Type B pancreatic cell (in vitro differentiated cells): Measurements from ENCODE around the gene FMN1. TPM values are rescaled to one million over a fixed set of nuclear protein-coding genes. Genes with fewer than 3 reads are reported as not detected.

Experiments used
- DNase-seq: peaks from one replicate; pipeline ENCODE4 v3.0.0; 2021; ENCODE audit warnings: mixed read lengths; ENCODE audit not compliant: unreplicated experiment; ENCODE audit errors: extremely low spot score
- H3K27ac Mint-ChIP-seq: 2 replicates; pipeline ENCODE4 v1.8.0; 2021; ENCODE audit warnings: mild to moderate bottlenecking, mixed read lengths
- H3K27me3 Mint-ChIP-seq: 2 replicates; pipeline ENCODE4 v1.8.0; 2021; ENCODE audit warnings: mixed read lengths
- H3K36me3 Mint-ChIP-seq: 2 replicates; pipeline ENCODE4 v1.8.0; 2021; ENCODE audit warnings: mixed read lengths
- H3K4me1 Mint-ChIP-seq: one replicate; pipeline ENCODE4 v1.8.0; 2021; ENCODE audit warnings: mixed read lengths; ENCODE audit not compliant: unreplicated experiment
- H3K4me3 Mint-ChIP-seq: 2 replicates; pipeline ENCODE4 v1.8.0; 2021; ENCODE audit warnings: mild to moderate bottlenecking, mixed read lengths
- H3K9me3 Mint-ChIP-seq: 2 replicates; pipeline ENCODE4 v1.8.0; 2021; ENCODE audit warnings: mixed read lengths
- total RNA-seq: library from RNA; stranded (reverse); gene quantifications from 2 replicates; pipeline ENCODE4 v1.2.1, GENCODE V29; 2021; ENCODE audit warnings: low replicate concordance
- TF ChIP-seq, protein P1 (sequence below): fragments of 200-600 bp; sonication (generic); conservative IDR thresholded peaks from 2 replicates; pipeline ENCODE4 v1.5.0; 2021; ENCODE audit warnings: antibody characterized with exemption, mild to moderate bottlenecking

The FMN1 gene
- total RNA-seq, 1 donor from 2014 or later, result 22.1 TPM

GRCh38 chr15:33211176-33211808 lies 16.8 kb upstream of the FMN1 start:
- Mint-ChIP-seq H3K4me1 (peaks cover 25% of the 10 kb centered on the region), H3K36me3 (no peaks in the 10 kb centered on the region), H3K9me3 (no peaks in the 10 kb centered on the region), H3K27me3 (no peaks in the 10 kb centered on the region), H3K4me3 (no peak overlapping the region), H3K27ac (no peak overlapping the region)
- TF ChIP-seq, protein P1, sequence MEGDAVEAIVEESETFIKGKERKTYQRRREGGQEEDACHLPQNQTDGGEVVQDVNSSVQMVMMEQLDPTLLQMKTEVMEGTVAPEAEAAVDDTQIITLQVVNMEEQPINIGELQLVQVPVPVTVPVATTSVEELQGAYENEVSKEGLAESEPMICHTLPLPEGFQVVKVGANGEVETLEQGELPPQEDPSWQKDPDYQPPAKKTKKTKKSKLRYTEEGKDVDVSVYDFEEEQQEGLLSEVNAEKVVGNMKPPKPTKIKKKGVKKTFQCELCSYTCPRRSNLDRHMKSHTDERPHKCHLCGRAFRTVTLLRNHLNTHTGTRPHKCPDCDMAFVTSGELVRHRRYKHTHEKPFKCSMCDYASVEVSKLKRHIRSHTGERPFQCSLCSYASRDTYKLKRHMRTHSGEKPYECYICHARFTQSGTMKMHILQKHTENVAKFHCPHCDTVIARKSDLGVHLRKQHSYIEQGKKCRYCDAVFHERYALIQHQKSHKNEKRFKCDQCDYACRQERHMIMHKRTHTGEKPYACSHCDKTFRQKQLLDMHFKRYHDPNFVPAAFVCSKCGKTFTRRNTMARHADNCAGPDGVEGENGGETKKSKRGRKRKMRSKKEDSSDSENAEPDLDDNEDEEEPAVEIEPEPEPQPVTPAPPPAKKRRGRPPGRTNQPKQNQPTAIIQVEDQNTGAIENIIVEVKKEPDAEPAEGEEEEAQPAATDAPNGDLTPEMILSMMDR, result no peak
- no peak for DNase-seq

DNA sequence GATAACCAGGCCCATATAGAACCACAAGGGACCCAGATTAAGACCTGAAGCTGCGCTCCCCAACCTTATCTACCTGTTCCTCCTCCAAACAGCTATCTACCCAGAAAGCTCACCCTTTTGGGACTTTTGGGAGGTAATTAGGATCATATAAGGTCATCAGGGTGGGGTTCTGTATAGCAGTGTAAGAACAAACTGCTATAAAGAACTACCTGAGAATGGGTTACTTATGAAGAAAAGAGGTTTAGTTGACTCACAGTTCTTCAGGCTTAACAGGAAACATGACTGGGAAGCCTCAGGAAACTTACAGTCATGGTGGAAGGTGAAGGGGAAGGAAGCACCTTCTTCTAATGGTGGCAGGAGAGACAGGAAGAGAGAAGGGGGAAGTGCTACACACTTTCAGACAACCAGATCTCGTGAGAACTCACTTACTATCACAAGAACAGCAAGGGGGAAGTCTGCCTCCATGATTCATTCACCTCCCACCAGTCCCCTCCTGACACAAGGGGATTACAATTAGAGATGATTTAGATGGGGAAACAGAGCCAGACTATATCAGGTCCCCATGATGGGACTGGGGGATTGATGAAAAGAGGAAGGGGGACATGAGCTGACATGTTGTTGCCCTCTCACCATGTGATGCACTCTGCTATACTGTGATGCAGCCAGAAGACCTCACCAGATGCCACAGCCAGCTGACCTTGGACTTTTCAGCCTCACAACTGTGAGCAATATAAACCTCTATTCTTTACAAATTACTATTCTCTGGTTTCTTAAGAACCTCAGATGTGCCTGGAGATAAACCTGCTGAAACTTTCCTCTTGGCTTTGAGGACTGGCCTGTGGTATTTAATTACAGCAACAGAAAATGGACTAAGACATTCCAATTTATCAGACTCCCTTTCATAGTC lies 15.3 kb upstream of the FMN1 start:
- TF ChIP-seq, protein P1, result no peak
- Mint-ChIP-seq H3K27ac (no peak overlapping the region), H3K4me3 (no peak overlapping the region), H3K4me1 (peaks cover 25% of the 10 kb centered on the region), H3K9me3 (no peaks in the 10 kb centered on the region), H3K27me3 (peaks cover under 1% of the 10 kb centered on the region), H3K36me3 (no peaks in the 10 kb centered on the region)
- DNase-seq, result no peak

DNA sequence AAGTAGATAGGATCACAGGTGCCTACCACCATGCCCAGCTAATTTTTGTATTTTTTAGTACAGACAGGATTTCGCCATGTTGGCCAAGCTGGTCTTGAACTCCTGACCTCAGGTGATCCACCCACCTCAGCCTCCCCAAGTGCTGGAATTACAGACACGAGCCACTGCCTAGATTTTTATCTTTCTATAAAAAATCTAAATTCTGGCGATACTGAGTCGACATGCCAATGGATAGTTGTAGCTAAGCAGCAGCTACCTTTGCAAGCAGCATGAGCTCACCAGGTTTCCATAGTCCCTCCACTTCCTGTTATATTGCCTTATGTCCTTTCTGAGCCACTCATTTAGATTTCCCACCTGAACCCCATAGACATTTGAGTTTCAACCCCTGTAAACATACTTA lies 13.1 kb upstream of the FMN1 start:
- DNase-seq, result no peak
- no peaks in the 10 kb centered on the region for H3K9me3 Mint-ChIP-seq
- no peak overlapping the region for H3K4me3 Mint-ChIP-seq
- TF ChIP-seq, protein P1, result no peak
- H3K27me3 Mint-ChIP-seq, result peaks cover 7% of the 10 kb centered on the region
- H3K4me1 Mint-ChIP-seq, result peaks cover 30% of the 10 kb centered on the region
- H3K27ac Mint-ChIP-seq, result no peak overlapping the region
- no peaks in the 10 kb centered on the region for H3K36me3 Mint-ChIP-seq

DNA sequence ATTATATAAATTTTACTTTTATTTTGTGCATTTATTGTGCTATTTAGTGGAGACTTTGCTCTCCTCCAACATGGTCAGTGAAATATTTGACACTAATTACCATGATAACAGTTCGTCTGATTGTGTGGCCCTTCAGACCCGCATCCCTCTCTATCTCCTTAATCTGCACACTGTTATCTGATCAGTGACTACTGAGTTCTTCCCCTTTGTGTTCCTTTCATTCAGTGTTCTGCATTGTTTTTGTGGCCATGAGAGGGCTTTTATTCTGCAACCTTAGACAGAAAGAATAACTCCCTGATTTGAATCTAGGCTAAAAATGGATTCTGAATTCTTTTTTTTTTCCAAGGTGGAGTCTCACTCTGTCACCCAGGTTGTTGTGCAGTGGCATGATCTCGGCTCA lies 11.9 kb upstream of the FMN1 start:
- TF ChIP-seq, protein P1, result no peak
- Mint-ChIP-seq H3K27me3 (peaks cover 7% of the 10 kb centered on the region), H3K27ac (no peak overlapping the region)

DNA sequence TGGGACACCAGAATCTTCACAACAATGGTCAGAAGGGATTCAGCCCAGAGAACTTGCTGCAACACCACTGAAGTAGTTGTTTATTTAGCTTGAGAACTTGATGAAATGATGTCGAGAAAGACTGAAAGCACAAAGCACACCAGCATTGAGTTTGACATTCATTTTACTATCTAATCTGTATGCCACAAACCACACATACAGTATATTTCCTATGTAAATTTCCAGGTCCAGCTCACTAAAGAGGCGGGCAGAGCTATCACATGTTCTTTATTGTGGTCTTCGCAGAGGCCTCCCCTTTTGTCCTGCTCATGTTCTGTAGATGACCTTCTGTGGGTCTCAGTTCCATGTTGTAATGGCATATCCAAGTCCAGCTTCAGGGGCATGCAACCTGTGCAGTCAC lies 10.4 kb upstream of the FMN1 start:
- no peak for DNase-seq
- H3K4me1 Mint-ChIP-seq, result peaks cover 30% of the 10 kb centered on the region
- no peaks in the 10 kb centered on the region for H3K36me3 Mint-ChIP-seq
- TF ChIP-seq, protein P1, result no peak
- H3K9me3 Mint-ChIP-seq, result no peaks in the 10 kb centered on the region
- H3K27me3 Mint-ChIP-seq, result peaks cover 14% of the 10 kb centered on the region
- H3K27ac Mint-ChIP-seq, result no peak overlapping the region
- no peak overlapping the region for H3K4me3 Mint-ChIP-seq

More for the DNA sequence above, 11.9 kb upstream of the FMN1 start:
- Mint-ChIP-seq H3K36me3 (no peaks in the 10 kb centered on the region), H3K9me3 (no peaks in the 10 kb centered on the region), H3K4me3 (no peak overlapping the region), H3K4me1 (peaks cover 30% of the 10 kb centered on the region)
- DNase-seq, result no peak
